Stimulated activated CD8-positive, alpha-beta memory T cell treated with anti-CD3 and anti-CD28 coated beads, Interleukin-2, amount 100 ng/mL, for 48 hours (primary cell): ENCODE data around the gene ROPN1.

Source experiments
- DNase-seq, 2 donors: peaks; one replicate each; pipeline ENCODE4 v3.0.0-alpha.2; 2020; ENCODE audit warnings: low read depth in 2 of 2

The ROPN1 gene

DNA sequence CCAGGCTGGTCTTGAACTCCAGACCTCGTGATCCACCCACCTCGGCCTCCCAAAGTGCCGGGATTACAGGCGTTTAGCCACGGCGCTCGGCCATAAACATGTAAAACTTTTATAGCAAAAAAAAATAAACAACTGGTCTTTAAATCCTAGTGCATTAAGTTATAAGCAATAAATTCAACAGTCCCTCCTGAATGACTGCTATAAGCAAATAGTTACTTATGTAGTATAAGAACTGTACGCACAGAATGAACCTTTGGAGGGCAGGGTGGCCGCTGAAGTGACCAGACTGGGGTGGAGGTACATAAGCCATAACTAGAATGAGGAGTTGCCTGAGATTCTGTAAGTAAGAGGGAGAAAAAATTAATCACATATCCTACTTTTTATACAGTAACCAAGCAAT, 43.5 kb downstream of the ROPN1 start:
- no peak for DNase-seq

DNA sequence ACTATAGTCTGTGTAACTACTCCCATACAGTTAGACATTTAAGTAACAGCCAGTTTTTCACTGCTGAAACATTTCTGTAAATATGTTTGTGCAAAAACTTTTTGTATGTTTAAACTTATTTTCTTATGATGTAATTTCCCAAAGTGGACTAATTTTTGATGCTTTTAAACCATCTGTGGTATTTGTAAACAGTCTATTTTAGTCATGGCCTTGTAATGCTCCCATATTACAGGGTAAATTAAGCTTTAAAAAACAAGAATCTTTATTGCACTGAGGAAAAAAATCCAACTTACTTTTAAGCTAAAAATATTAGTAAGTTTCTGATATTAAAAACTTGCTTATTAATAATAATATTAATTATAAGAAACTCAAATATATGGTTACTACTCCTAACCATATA, 44.4 kb downstream of the ROPN1 start:
- no peak for DNase-seq

GRCh38 chr3:123941542-123941941, 50.4 kb downstream of the ROPN1 start:
- DNase-seq = no peak

GRCh38 chr3:123941121-123941520, 50.8 kb downstream of the ROPN1 start:
- DNase-seq = no peak

DNA sequence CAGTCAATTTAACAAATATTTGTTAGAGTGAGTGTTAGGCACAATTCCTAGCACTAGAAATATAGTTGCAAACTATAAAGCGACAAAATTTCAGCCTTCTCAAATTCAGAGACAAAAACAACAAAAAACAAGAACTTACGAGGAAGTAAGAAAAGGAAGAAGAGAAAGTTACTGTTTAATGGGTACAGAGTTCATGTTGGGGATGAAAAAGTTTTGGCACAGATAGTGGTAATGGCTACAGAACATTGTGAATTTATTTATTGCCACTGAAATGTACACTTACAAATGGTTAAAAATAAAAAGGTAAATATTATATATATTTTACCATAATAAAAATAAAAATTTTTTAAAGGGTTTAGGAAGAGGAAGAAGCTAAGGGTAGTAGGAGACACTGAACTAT, 52.2 kb downstream of the ROPN1 start:
- DNase-seq = no peak

- DNase-seq = no peak
Observed at GRCh38 chr3:123936400-123936799, 55.5 kb downstream of the ROPN1 start.

DNA sequence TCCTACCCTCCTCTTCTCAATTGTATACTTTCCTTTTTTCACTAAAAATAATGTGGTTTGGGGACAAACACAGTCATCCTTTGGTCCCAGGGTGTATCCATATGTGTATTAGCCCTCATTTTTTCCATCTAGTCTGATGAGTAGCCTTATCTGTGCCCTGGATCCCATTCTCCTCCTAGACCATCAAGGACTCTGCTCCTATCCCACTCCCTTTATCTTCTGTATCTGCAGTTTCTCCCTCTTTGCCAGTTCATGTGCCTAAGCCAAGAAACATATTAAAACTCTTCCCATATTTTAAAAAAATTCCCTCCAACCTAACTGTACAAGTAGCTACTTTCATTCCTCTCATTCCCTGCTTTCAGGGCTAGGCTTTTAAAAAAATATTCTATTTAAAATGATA, 56.1 kb downstream of the ROPN1 start:
- no peak for DNase-seq

DNA sequence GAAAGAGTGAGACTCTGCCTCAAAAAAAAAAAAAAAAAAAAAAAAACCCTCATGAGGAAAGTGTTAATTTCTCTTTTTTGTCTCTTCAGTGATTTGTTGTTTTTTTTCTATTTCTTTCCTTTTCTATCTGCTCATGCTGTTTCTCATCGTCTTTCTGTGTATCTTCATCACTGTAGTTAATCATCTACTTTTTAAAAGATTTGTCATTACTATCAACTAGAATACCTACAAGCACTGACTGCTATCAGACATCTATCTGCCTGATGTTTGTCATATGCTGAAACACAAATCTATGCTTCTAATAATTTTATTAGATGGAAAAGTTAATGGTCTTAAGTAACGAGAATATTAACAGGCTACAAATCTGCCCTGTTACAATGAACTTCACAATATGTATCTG, 57.7 kb downstream of the ROPN1 start:
- DNase-seq = no peak

- DNase-seq = no peak
Observed at GRCh38 chr3:123930445-123930844, 61.5 kb downstream of the ROPN1 start.

GRCh38 chr3:123929325-123929724, 62.6 kb downstream of the ROPN1 start:
- DNase-seq = no peak

- no peak for DNase-seq
Observed at GRCh38 chr3:123926396-123926795, 65.5 kb downstream of the ROPN1 start.

DNA sequence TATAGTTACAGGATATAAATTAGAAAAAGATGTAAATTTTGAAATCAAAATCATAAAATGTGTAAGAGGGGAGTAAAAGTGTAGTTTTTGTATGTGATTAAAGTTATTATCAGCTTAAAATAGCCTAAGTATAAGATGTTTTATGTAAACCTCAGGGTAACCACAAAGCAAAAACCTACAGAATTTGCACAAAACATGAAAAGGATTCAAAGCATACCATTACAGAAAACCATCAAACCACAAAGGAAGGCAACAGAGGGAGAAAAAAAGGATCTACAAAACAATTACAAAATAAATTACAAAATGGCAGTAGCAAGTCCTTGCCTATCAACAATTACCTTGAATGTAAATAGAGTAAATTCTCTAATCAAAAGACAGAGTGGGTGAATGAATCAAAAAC, 71.1 kb downstream of the ROPN1 start:
- DNase-seq = no peak

DNA sequence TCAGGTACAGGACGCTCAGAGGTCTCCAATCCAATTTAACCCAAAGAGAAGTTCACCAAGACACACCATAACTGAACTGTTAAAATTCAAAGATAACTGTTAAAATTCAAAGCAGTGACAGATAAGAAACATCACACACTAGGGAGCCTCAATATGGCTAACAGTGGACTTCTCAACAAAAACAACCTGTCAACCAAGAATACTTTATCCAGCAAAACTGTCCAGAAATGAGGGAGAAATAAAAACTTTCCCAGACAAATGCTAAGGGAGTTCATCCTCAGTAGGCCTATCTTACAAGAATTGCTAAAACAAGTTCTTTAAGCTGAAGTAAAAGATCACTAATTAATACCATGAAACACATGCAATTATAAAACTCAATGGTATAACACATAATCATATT, 71.5 kb downstream of the ROPN1 start:
- DNase-seq = no peak

DNA sequence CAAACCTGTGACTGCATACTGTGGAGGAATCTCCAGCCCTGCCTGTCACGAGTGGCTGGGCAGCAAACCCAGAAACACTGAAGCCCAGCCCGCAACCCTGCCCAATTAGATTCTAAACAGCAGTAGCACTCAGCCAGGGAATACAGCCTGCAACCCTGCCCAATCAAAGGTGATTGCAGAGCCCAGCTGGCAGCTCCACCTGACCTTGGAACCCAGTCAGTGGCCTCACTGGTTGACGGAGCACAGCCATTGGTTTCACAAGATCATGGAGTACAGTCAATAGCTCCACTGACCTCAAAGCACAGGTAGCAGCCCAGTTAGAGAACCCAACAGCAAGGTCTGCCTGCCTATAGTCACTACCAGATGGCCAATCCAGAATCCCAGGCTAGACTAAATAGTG, 72.6 kb downstream of the ROPN1 start:
- no peak for DNase-seq
